ENCODE data around the gene ATAD3A. TPM values are rescaled to one million over a fixed set of nuclear protein-coding genes. Genes with fewer than 3 reads are reported as not detected.
"Not testable (repeated sequence)": the region's sequence is repeated elsewhere in the genome, so short reads cannot be mapped to it uniquely, and the experiment has no call there.

The ATAD3A gene
- total RNA-seq, 2 donors from 2014 or later: 19.6 to 74.0 TPM

GRCh38 chr1:1471389-1472052 lies 40.4 kb upstream of the ATAD3A start, which contains the start of gene ATAD3B:
Gene ATAD3B, plus strand, starts transcription at chr1:1471765. Its CDS starts 120 bp downstream, at chr1:1471885.
- no peaks in the 10 kb centered on the region for H3K9me3 ChIP-seq
- TF ChIP-seq, protein P1, sequence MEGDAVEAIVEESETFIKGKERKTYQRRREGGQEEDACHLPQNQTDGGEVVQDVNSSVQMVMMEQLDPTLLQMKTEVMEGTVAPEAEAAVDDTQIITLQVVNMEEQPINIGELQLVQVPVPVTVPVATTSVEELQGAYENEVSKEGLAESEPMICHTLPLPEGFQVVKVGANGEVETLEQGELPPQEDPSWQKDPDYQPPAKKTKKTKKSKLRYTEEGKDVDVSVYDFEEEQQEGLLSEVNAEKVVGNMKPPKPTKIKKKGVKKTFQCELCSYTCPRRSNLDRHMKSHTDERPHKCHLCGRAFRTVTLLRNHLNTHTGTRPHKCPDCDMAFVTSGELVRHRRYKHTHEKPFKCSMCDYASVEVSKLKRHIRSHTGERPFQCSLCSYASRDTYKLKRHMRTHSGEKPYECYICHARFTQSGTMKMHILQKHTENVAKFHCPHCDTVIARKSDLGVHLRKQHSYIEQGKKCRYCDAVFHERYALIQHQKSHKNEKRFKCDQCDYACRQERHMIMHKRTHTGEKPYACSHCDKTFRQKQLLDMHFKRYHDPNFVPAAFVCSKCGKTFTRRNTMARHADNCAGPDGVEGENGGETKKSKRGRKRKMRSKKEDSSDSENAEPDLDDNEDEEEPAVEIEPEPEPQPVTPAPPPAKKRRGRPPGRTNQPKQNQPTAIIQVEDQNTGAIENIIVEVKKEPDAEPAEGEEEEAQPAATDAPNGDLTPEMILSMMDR (IDR thresholded peaks at IDR 0.05): no peak
- no peaks in the 10 kb centered on the region for H3K27me3 ChIP-seq
- peak within 1 kb of the TSS; percentile 65 for H3K4me3 ChIP-seq
- peak within 1 kb of the TSS; percentile 60 to 65 for H3K9ac ChIP-seq (ENCODE audit: low read depth in 2 of 2, low read length in 2 of 2)
- intact Hi-C loops (cut with DNase I): no loop called here
- H3K4me1 ChIP-seq: peaks cover 6% of the 10 kb centered on the region
- no peaks in the 10 kb centered on the region for H3K36me3 ChIP-seq
- peak; percentile 97 for DNase-seq
- peak within 1 kb of the TSS; percentile 32 for H3K27ac ChIP-seq

GRCh38 chr1:1472053-1472876 lies 39.7 kb upstream of the ATAD3A start:
- H3K9me3 ChIP-seq; intact Hi-C loops (cut with DNase I); H3K36me3 ChIP-seq; DNase-seq; H3K27me3 ChIP-seq; H3K4me1 ChIP-seq: not testable (repeated sequence)
- Histone ChIP-seq H3K4me3 (peak overlapping the region; percentile 65), H3K9ac (ENCODE audit: low read depth in 2 of 2, low read length in 2 of 2) (peak overlapping the region; percentile 28 to 35), H3K27ac (peak overlapping the region; percentile 32)

GRCh38 chr1:1476011-1476410 lies 36.0 kb upstream of the ATAD3A start:
- H3K9ac ChIP-seq (ENCODE audit: low read depth in 2 of 2, low read length in 2 of 2); H3K4me3 ChIP-seq; H3K9me3 ChIP-seq; H3K36me3 ChIP-seq; H3K27me3 ChIP-seq; DNase-seq; intact Hi-C loops (cut with DNase I); H3K4me1 ChIP-seq; H3K27ac ChIP-seq: not testable (repeated sequence)

GRCh38 chr1:1477206-1477605 lies 34.8 kb upstream of the ATAD3A start:
- Histone ChIP-seq H3K36me3 (no peaks in the 10 kb centered on the region), H3K4me3 (no peak overlapping the region), H3K9me3 (no peaks in the 10 kb centered on the region), H3K4me1 (peaks cover 6% of the 10 kb centered on the region), H3K27me3 (no peaks in the 10 kb centered on the region), H3K9ac (ENCODE audit: low read depth in 2 of 2, low read length in 2 of 2) (no peak overlapping the region), H3K27ac (no peak overlapping the region)
- DNase-seq: no peak
- TF ChIP-seq, protein P1 (IDR thresholded peaks at IDR 0.05): no peak
- intact Hi-C loops (cut with DNase I): no loop called here

DNA sequence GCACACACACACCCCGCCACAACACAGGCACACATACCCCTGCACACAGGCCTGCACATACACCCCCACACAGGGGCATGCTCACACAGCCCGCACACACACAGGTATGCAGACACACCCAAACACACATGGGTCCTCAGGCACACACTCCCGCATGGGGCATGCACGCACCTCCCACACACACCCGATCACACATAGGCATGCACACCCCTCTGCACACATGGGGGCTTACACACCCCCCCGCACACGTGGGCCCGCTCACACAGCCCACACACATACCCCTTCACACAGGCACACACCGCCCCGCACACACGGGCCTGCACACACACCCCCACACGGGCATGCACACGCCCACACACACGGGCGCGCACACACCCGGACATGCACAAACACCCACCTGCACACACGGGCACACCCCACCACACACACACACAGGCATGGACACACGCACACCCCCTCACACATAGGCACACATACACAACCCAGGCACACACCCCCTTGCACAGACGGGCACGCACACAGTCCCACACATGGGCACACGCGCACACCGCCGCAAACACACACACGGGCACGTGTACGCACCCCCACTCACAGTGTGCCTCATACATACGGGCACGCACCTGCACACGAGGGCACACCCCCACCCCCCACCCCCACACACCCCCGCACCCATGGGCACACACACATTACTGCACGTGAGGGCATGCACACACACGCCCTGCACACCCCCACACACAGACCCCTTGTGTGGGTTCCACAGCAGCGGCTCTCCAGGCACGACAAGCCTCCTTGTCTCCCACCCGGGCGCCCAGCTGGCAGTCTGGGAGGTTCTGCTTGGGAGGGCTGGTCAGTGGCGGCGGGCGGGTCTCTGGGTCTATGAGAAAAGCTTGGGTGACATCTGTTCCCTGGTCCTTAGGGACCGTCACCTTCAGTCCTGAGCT lies 32.1 kb upstream of the ATAD3A start:
- peaks cover 5% of the 10 kb centered on the region for H3K36me3 ChIP-seq
- H3K27me3 ChIP-seq: no peaks in the 10 kb centered on the region
- TF ChIP-seq, protein P1 (IDR thresholded peaks at IDR 0.05): no peak
- H3K27ac ChIP-seq: no peak overlapping the region
- no peak for DNase-seq
- no peak overlapping the region for H3K4me3 ChIP-seq
- H3K4me1 ChIP-seq: no peaks in the 10 kb centered on the region
- no peak overlapping the region for H3K9ac ChIP-seq (ENCODE audit: low read depth in 2 of 2, low read length in 2 of 2)
- H3K9me3 ChIP-seq: no peaks in the 10 kb centered on the region
- intact Hi-C loops (cut with DNase I): no loop called here

DNA sequence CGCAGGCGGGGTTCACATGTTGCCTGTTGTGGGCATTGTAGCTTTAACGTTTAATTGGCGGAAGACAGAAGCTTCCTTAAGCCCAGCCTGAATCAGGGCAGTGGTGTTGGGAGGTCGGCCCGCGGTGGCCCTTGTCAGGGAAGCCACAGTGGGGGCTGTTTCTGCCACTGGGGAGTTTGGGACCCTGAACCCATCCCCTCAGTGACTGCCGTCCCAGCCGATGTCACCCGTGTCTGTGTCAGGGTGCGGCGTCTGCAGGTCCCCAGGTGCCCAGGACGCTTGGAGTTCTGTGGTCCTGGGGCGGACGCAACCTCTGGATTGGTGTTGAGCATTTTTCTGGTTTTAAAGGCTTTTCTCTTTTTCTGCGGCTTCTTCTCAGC lies 31.5 kb upstream of the ATAD3A start:
- H3K4me3 ChIP-seq; H3K4me1 ChIP-seq; DNase-seq; H3K9ac ChIP-seq (ENCODE audit: low read depth in 2 of 2, low read length in 2 of 2); H3K27ac ChIP-seq; H3K27me3 ChIP-seq; intact Hi-C loops (cut with DNase I); H3K36me3 ChIP-seq; H3K9me3 ChIP-seq: not testable (repeated sequence)

DNA sequence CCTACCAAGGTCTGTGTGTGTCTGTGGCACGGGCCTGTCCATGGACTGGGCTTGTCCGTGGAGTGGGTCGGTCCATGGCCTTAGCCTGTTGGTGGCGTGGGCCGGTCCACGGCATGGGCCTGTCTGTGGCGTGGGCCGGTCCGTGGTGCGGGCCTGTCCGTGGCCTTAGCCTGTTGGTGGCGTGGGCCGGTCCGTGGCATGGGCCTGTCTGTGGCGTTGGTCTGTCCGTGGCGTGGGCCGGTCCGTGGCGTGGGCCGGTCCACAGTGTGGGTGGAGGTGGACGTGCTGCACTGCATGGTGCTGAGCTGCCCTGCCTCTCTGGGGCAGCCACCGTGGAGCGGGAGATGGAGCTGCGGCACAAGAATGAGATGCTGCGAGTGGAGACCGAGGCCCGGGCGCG lies 30.2 kb upstream of the ATAD3A start:
- DNase-seq; H3K9me3 ChIP-seq; H3K4me1 ChIP-seq; H3K27me3 ChIP-seq; H3K36me3 ChIP-seq; H3K4me3 ChIP-seq; intact Hi-C loops (cut with DNase I); H3K9ac ChIP-seq (ENCODE audit: low read depth in 2 of 2, low read length in 2 of 2); H3K27ac ChIP-seq: not testable (repeated sequence)
